Thoracic aorta (tissue), 2 donors: Measurements from ENCODE around the gene UBAC2. TPM values are rescaled to one million over a fixed set of nuclear protein-coding genes. Genes with fewer than 3 reads are reported as not detected.

ENCODE experiments used
- ATAC-seq: fragments of 150-250 bp; one replicate; pipeline ENCODE4 v1.8.0; 2017; ENCODE audit warnings: low read depth; ENCODE audit not compliant: insufficient number of reproducible peaks, low FRiP score
- DNase-seq: peaks from one replicate; pipeline ENCODE4 v3.0.0-alpha.2; 2020; ENCODE audit warnings: low spot score
- H3K27ac ChIP-seq, 2 donors: fragments of 200-600 bp; sonication (generic); 1 replicate in 1 of 2; 2 replicates in 1 of 2; pipeline ENCODE4 v1.5.1; 2016; ENCODE audit warnings: mild to moderate bottlenecking in 2 of 2, moderate library complexity in 2 of 2
- H3K27me3 ChIP-seq: fragments of 200-600 bp; sonication (generic); replicated peaks from 2 replicates; pipeline ENCODE4 v1.6.0; 2016; ENCODE audit warnings: mild to moderate bottlenecking; ENCODE audit not compliant: insufficient read depth
- H3K36me3 ChIP-seq: fragments of 200-600 bp; sonication (generic); one replicate; pipeline ENCODE4 v1.5.1; 2016
- H3K4me1 ChIP-seq, 2 donors: fragments of 200-600 bp; sonication (generic); 1 replicate in 1 of 2; 2 replicates in 1 of 2; pipeline versions ENCODE4 v1.5.1 to v1.6.0; 2016; ENCODE audit warnings: low read depth in 2 of 2, mild to moderate bottlenecking in 1 of 2; ENCODE audit not compliant: control insufficient read depth in 1 of 2
- H3K4me3 ChIP-seq: fragments of 200-600 bp; sonication (generic); 2 replicates; pipeline ENCODE4 v1.5.1; 2016; ENCODE audit warnings: mild to moderate bottlenecking
- H3K9me3 ChIP-seq: fragments of 200-600 bp; sonication (generic); 2 replicates; pipeline ENCODE4 v1.5.1; 2016
- total RNA-seq, 2 donors: library from RNA; depleted of rRNA; stranded (reverse); fragments of >200 nt; gene quantifications; one replicate each; pipeline versions ENCODE4 v1.1.0 to v1.2.3, GENCODE V29; 2016
- TF ChIP-seq, protein P1 (sequence below): fragments of 200-600 bp; sonication (generic); IDR thresholded peaks from one replicate; pipeline ENCODE4 v1.5.1; 2019; ENCODE audit warnings: antibody characterized with exemption

Gene UBAC2, protein sequence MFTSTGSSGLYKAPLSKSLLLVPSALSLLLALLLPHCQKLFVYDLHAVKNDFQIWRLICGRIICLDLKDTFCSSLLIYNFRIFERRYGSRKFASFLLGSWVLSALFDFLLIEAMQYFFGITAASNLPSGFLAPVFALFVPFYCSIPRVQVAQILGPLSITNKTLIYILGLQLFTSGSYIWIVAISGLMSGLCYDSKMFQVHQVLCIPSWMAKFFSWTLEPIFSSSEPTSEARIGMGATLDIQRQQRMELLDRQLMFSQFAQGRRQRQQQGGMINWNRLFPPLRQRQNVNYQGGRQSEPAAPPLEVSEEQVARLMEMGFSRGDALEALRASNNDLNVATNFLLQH
- 10 to 100 TPM; 41.3 to 49.7 TPM for total RNA-seq

DNA sequence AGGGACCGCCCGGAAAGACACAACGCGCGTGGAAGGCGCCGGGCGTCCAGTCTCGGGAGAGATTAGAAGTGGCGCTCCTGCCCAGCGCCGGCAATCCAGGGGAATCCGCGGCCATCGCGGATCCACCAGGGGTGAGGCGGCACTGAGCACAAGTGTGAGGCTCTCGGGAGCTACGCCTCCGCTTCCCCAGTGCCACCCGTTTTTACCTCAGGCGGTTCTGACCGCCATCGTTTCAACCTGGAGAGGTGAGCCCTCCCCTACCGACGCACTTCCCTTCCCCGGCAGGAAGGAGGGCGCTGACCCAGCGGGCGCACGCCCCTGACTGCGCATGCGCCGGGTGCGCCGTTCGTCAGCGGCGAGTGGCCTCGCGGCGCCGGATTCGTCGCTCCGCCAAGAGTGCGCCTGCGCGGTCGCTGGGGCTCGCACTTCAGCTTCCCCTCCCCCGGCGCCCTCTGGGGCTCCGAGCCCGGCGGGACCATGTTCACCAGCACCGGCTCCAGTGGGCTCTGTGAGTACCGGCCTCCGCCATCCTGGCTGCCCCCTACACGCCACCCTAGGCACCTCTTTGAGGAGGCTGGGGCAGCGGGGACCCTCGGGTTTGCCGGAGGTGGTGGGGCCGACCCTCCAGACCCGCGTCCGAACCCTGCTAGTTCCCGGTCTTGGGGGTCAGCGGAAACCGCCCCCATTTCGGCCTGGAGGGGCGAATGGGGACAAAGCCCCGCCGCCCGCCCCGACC is at the start of gene UBAC2:
TSS of gene UBAC2 (plus strand) at position 423 of the 736 bp plus-strand sequence. CDS start at position 478, 55 bp downstream.
- Histone ChIP-seq H3K27ac (peak within 1 kb of the TSS; percentile 96 to 97), H3K36me3 (no peaks in the 10 kb centered on the region), H3K4me3 (peak within 1 kb of the TSS; percentile 95), H3K9me3 (no peaks in the 10 kb centered on the region), H3K4me1 (peaks cover 9 to 12% of the 10 kb centered on the region in 2 donors), H3K27me3 (no peaks in the 10 kb centered on the region)
- TF ChIP-seq, protein P1, sequence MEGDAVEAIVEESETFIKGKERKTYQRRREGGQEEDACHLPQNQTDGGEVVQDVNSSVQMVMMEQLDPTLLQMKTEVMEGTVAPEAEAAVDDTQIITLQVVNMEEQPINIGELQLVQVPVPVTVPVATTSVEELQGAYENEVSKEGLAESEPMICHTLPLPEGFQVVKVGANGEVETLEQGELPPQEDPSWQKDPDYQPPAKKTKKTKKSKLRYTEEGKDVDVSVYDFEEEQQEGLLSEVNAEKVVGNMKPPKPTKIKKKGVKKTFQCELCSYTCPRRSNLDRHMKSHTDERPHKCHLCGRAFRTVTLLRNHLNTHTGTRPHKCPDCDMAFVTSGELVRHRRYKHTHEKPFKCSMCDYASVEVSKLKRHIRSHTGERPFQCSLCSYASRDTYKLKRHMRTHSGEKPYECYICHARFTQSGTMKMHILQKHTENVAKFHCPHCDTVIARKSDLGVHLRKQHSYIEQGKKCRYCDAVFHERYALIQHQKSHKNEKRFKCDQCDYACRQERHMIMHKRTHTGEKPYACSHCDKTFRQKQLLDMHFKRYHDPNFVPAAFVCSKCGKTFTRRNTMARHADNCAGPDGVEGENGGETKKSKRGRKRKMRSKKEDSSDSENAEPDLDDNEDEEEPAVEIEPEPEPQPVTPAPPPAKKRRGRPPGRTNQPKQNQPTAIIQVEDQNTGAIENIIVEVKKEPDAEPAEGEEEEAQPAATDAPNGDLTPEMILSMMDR, result no peak
- DNase-seq (peak; percentile 82), ATAC-seq (peak; percentile 93)

DNA sequence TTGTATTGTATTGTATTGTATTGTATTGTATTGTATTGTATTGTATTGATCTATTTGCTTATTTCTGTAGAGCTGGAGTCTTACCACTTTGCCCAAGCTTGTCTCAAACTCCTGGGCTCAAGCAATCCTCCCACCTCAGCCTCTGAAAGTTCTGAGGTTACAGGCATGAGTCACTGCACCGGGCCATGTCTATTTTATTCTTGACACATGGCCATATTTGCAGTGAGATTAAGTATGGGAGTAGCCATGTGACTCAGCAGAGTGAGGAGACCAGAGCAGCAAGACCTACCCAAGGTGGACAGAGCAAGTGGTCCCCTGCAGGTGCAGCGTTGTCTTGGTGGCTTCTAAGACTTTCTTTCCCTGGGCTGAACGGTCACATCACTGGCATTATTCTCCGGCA is 49.1 kb upstream of the UBAC2 start:
- H3K27ac ChIP-seq, result no peak overlapping the region
- ATAC-seq (no peak), DNase-seq (no peak)
- H3K27me3 ChIP-seq, result no peaks in the 10 kb centered on the region
- TF ChIP-seq, protein P1, result no peak
- no peaks in the 10 kb centered on the region for H3K9me3 ChIP-seq
- no peaks in the 10 kb centered on the region for H3K36me3 ChIP-seq
- no peak overlapping the region for H3K4me3 ChIP-seq
- no peaks in the 10 kb centered on the region for H3K4me1 ChIP-seq

DNA sequence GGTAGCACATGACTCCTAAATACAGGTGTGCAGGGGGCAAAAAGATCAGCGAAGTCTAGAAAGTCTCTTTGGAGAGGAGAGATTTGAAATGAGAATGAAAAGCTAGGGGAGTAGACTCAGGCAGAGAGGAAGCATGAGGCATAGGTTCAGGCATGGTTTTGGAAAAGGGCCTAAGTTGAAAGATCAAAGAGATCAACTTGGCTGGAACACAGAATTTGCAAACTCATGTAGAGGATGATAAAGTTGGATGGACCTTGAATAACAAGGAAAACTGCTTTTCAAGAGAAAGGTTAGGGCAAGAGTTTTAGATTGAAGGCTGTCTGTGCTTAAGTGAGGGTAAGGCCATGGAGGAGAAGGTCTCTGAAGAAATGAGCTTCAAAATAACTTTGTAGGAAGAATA is 47.4 kb upstream of the UBAC2 start:
- no peak overlapping the region for H3K4me3 ChIP-seq
- ATAC-seq (no peak), DNase-seq (no peak)
- no peaks in the 10 kb centered on the region for H3K4me1 ChIP-seq
- no peak overlapping the region for H3K27ac ChIP-seq
- H3K9me3 ChIP-seq, result no peaks in the 10 kb centered on the region
- H3K36me3 ChIP-seq, result no peaks in the 10 kb centered on the region
- no peaks in the 10 kb centered on the region for H3K27me3 ChIP-seq
- TF ChIP-seq, protein P1, result no peak

DNA sequence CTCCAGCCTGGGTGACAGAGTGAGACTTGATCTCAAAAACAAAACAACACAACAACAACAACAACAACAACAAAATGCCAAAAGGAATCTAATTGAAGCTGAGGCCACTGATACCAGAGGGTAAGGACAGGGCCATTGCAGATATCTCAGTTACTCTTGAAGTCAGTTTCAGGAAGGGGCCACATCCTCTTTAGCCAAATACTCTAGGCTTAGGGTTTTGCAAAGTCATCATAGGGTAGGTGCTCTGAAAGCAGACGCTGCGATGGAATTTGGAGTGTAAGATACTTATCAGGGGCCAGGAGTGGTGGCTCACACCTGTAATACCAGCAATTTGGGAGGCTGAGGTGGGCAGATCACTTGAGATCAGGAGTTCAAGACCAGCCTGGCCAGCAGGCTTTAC is 46.6 kb upstream of the UBAC2 start:
- H3K36me3 ChIP-seq, result no peaks in the 10 kb centered on the region
- H3K27me3 ChIP-seq, result no peaks in the 10 kb centered on the region
- H3K4me3 ChIP-seq, result no peak overlapping the region
- H3K27ac ChIP-seq, result no peak overlapping the region
- no peak for ATAC-seq
- H3K4me1 ChIP-seq, result no peaks in the 10 kb centered on the region
- no peak for DNase-seq
- H3K9me3 ChIP-seq, result no peaks in the 10 kb centered on the region
- TF ChIP-seq, protein P1, result no peak

DNA sequence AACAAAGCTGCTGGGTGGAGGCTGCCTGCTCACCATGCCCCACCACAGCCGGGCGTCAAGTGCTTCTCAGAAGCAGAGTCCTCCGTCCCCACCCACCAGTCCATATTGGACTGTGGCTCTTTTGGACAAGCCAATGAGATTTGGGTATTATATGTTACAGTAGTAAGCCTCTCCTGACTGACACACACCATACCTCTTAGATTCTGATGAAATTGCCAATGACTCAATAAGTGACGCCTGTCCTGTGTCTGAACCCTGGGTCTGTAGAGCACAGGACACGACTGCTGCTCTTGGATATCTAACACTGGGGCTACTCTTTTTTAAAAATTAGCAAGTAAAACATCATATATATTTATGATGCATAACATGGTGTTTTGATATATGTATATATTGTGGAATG is 44.8 kb upstream of the UBAC2 start:
- no peak for ATAC-seq
- Histone ChIP-seq H3K36me3 (no peaks in the 10 kb centered on the region), H3K4me3 (no peak overlapping the region), H3K9me3 (no peaks in the 10 kb centered on the region), H3K4me1 (no peaks in the 10 kb centered on the region), H3K27me3 (no peaks in the 10 kb centered on the region), H3K27ac (no peak overlapping the region)
- no peak for DNase-seq
- TF ChIP-seq, protein P1, result no peak
